SKM-1 treated with dmso at 0.1 percent for 144 hours (cell line): ENCODE data around the gene SERPINA3.

Experiments
- DNase-seq: peaks from one replicate; lab custom pipeline; 2025; ENCODE audit not compliant: unreplicated experiment; lab: John Stamatoyannopoulos, UW

The SERPINA3 gene

GRCh38 chr14:94612580-94613554 is 676 bp downstream of the SERPINA3 start:
- DNase-seq = no peak

- no peak for DNase-seq
Measured at GRCh38 chr14:94613720-94614644, 1.8 kb downstream of the SERPINA3 start.

- DNase-seq = no peak
Measured at GRCh38 chr14:94614802-94615201, 2.6 kb downstream of the SERPINA3 start.

GRCh38 chr14:94615254-94615653 is 3.1 kb downstream of the SERPINA3 start:
- DNase-seq = no peak

- no peak for DNase-seq
Measured at GRCh38 chr14:94615823-94616570, 3.8 kb downstream of the SERPINA3 start.

- DNase-seq = no peak
Measured at GRCh38 chr14:94617366-94617941, 5.3 kb downstream of the SERPINA3 start.

- no peak for DNase-seq
Measured at GRCh38 chr14:94617988-94618822, 6.0 kb downstream of the SERPINA3 start.

- no peak for DNase-seq
Measured at GRCh38 chr14:94619297-94619696, 7.1 kb downstream of the SERPINA3 start.

- no peak for DNase-seq
Measured at GRCh38 chr14:94620597-94620996, 8.4 kb downstream of the SERPINA3 start.

GRCh38 chr14:94621358-94622134 is 9.4 kb downstream of the SERPINA3 start:
- DNase-seq = no peak

- DNase-seq = no peak
Measured at GRCh38 chr14:94622653-94623421, 10.6 kb downstream of the SERPINA3 start.

GRCh38 chr14:94623422-94623809 is 11.2 kb downstream of the SERPINA3 start:
- no peak for DNase-seq

- no peak for DNase-seq
Measured at GRCh38 chr14:94623856-94624499, 11.8 kb downstream of the SERPINA3 start.

GRCh38 chr14:94624537-94625352 is 12.6 kb downstream of the SERPINA3 start:
- no peak for DNase-seq

- DNase-seq = no peak
Measured at GRCh38 chr14:94625353-94625635, 13.1 kb downstream of the SERPINA3 start.

GRCh38 chr14:94628578-94628977 is 16.4 kb downstream of the SERPINA3 start:
- DNase-seq = no peak

GRCh38 chr14:94630396-94630795 is 18.2 kb downstream of the SERPINA3 start:
- no peak for DNase-seq
